Measurements from ENCODE around the gene SGO2. TPM values are rescaled to one million over a fixed set of nuclear protein-coding genes. Genes with fewer than 3 reads are reported as not detected.

SGO2 gene
- 6.2 and 10.7 TPM in 2 replicates for total RNA-seq

DNA sequence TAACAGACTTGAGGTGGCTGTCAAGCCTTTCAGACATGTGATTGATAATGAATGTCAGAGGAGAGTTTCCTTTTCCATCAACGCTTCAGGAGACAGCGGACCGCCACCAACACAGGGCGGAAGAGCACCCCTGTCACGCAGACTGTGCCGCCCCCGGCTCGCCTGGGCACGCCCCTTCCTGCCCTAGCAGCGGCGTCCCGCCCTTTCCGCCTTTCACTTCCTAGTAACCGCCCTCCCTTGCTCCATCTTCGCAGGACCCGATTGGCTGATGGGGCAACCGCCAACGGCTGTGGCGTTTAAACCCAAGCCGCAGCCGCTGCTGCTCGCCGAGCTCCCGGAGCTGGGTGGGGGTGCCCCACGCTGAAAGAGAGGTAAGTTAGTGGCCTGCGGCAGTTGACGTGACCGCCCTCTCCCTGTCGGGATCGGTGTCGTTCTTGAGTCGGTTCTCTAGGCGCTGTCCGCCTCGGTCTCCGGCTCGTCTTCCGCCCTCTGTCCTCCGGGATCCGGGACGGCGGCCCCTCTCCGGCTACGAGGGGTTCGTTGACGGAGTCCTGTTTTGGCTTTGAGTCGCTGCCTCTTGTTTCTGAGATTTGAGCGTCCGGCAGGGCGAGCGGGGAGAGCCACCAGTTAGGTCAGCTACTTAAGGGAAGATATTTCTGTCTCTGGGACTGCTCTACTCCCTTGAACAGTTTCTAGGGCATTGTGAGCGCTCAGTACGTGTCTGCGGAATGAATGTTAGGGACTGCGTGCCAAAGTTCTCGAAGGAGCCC lies at the start of gene SGO2:
Gene SGO2 (plus strand): TSS at position 326 of the 770 bp plus-strand sequence. CDS start 6,769 bp downstream, outside the sequence.

DNA sequence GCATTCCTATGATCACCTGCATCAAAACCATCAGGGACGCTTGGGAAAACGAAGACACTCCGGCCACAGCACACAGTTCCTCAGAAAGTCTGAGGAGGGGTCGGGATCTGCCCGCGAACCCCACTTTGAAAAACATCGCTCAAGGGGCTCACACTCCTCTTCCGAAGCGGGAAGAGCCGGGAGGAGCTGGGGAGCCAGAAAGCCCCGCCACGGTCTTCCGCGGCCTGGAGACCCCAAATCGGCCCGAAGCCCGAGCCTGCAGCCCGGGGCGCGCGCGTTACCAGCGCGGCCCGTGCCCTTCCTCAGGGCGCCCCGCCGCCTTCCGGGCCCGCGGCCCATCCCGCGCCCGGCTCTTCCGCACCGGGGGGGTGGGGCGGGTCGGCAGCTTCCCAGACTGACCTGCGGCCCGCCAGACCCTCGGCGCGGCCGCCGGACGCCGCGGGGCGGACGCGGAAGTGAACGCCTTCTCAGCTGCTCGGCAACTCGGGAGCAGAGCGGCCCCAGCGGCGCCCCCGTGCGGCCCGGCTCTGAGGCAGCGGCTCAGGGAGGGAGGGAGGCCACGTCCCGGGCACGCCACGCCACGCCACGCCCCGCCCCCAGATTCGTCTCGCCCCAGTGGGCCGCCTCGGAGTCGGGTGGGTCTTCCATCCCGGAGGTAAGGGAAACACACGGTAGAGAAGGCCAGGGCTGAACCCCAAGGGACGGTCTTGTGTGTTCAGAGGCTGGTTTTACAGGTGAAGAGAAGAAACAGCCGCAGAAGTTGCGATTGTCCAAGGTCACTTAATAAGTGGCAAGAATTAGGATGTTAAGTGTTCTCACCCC lies 16.2 kb upstream of the SGO2 start, which contains the start of gene KCTD18:
Gene KCTD18 (minus strand): TSS at position 457 of the 822 bp plus-strand sequence. CDS start 3,052 bp downstream, outside the sequence.

GRCh38 chr2:200585730-200586643 lies 60.0 kb downstream of the SGO2 start, which contains the start of gene AOX1:
TSS of gene AOX1 (plus strand) at chr2:200586014. CDS start at chr2:200586109, 95 bp downstream.

Other genes with a start within 250 kb of the SGO2 start
- 38.9 and 43.2 TPM in 2 replicates for gene SPATS2L, start 219.5 kb upstream of the SGO2 start, total RNA-seq
- 8.6 and 9.1 TPM in 2 replicates for gene KCTD18, start 16.1 kb upstream of the SGO2 start, total RNA-seq
- gene AOX1, start 59.8 kb downstream of the SGO2 start, total RNA-seq = 6.8 and 10.1 TPM in 2 replicates

All from vein endothelial cell (primary cell).